CD4-positive, alpha-beta T cell treated with Interleukin-15 for 1 hour (primary cell): ENCODE results near the gene RNF121.
"Not testable (repeated sequence)": the region's sequence is repeated elsewhere in the genome, so short reads cannot be mapped to it uniquely, and the experiment has no call there.

ENCODE experiments used
- DNase-seq: peaks from one replicate; pipeline ENCODE4 v3.0.0-alpha.2; 2020

Gene RNF121

DNA sequence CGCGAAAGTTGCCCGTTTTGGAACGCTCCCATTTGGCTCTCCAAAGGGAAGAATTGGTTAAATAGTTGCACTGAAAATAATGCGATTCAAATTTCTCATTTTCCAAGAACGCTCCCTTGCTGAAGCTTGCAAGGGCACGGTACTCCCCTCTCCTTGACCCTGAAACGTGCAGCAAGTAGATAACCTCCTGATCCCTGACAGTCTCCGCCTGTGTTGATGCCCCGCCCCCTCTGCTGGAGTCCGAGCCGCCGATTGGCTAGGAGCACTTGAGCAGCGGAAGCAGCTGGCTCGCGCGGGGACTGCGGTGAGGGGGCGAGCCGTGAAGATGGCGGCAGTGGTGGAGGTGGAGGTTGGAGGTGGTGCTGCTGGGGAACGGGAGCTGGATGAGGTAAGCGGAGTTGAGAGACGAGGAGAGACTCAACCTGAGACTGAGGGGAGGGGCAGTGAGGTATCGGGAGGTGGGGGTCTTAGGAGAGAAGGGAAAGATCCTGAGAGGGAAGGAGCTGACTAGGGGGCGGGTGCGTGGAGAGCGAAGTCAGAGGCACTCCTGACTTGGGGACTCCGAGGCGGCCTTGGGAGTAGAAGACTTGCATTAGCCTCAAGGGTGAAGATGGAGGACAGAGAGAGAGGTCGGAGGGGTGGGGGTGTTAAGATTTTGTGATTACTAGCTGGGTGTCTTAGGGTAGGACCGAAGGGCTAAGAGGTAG lies at the start of gene RNF121:
Gene RNF121 (plus strand): TSS at position 310 of the 707 bp plus-strand sequence. CDS start 16 bp downstream, at position 326.
- DNase-seq, result peak; percentile 95

DNA sequence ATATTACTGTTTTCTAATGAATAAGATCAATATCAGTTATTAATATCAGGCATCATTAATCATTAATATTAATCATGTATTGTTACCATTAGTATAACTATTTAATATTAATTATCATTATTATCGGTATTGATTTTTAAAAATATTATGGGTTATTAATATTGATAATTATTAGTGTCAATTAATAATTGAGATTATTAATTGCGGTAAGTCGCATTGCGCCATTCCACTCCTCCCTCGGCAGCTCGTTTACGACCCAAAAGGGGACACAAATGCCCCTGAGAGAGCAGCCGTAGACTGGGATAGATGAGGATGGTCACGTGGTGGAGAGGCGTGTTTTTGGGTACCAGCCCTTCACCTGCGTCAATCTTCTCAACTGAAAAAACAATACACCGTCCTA lies 43.0 kb upstream of the RNF121 start:
- DNase-seq, result not testable (repeated sequence)

DNA sequence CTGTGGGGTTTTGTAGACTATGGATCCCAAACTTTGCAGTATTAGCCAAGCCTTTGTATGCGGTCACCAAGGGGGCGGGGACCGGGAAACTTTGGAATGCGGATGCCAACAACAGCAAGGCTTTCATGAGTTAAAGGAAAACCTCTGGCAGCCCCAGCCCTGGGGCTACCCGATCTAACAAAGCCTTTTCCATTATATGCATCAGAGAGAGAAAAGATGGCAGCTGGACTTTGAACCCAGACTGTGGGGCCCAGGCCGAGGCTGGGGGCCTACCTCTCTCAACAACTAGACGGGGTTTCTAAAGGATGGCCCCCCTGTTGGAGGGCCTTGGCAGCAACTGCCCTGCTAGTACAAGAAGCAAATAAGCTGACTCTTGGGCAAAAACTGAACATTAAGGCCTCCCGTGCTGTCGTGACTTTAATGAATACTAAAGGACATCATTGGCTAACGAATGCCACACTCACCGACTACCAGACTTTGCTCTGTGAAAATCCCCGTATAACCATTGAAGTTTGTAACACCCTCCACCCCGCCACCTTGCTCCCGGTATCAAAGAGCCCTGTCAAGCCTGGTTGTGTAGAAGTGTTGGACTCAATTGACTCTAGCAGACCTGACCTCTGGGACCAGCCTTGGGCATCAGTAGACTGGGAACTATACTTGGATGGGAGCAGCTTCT lies 40.4 kb upstream of the RNF121 start:
- DNase-seq, result not testable (repeated sequence)

DNA sequence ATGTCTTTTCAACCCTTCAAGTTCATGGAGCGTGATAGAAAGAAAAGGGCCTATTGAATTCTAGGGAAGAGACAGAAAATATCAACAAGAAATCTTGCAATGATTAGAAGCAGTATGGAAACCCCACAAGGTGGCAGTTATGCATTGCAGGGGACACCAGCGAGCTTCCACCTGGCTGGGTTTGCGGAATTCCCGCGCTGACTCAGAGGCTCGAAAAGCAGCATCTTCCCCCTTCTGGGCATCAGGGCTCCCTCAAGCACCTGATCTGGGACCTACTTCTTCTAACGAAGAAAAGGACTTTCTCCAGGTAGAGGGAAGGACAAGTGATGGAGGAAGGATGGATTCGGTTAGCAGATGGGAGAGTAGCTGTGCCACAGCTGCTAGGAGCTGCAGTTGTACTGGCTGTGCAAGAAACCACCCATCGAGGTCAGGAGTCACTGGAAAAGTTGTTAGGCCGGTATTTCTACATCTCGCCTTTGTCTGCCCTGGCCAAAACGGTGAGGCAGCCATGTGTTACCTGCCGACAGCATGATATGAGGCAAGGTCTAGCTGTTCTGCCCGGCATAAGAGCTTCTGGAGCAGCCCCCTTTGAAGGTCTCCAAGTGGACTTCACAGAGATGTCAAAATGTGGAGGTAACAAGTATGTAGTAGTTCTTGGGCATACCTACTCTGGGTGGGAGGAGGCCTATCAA lies 39.5 kb upstream of the RNF121 start:
- DNase-seq, result not testable (repeated sequence)

DNA sequence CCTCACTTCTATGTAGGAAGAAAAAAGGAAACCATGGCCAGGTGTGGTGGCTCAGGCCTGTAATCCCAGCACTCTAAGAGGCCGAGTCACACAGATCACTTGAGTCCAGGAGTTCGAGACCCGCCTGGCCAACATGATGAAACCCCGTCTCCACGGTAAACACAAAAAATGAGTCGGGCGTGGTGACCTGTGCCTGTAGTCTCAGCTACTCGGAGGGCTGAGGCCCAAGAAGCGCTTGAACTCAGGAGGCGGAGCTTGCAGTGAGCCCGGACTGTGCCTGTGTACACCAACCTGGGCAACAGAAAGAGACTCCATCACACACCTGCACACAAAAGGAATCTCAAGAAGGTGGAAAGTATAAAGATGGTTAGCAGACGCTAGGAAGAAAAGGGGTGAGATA lies 32.9 kb upstream of the RNF121 start:
- no peak for DNase-seq

DNA sequence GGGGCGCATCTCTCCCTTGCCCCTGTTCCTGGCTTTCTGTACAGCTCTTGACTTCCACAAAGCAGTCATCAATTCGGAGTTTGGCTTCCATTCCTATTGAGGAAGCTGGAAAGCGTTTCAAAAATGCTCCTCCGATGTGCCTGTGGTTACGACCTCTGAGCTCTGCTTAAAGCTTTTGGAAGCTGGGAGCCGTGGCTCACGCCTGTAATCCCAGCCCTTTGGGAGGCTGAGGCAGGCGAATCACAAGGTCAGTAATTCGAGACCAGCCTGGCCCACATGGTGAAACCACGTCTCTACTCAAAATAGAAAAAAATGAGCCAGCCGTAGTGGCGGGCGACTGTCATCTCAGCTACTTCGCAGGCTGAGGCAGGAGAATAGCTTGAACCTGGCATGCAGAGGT lies 27.7 kb upstream of the RNF121 start:
- not testable (repeated sequence) for DNase-seq

DNA sequence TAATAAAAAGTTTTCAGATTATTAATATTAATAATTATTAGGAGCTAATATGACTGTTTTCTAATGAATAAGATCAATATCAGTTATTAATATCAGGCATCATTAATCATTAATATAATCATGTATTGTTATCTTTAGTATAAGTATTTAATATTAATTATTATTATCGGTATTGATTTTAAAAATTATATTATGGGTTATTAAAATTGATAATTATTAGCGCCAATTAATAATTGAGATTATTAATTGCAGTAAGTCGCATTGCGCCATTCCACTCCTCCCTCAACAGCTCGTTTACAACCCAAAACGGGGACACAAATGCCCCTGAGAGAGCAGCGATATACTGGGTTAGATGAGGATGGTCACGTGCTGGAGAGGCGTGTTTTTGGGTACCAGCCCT lies 20.6 kb upstream of the RNF121 start:
- DNase-seq, result no peak

DNA sequence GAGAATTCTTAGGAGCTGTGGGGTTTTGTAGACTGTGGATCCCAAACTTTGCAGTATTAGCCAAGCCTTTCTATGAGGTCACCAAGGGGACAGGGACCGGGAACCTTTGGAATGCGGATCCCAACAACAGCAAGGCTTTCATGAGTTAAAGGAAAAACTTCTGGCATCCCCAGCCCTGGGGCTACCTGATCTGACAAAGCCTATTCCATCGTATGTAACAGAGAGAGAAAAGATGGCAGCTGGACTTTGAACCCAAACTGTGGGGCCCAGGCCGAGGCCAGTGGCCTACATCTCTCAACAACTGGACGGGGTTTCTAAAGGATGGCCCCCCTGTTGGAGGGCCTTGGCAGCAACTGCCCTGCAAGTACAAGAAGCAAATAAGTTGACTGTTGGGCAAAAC lies 18.1 kb upstream of the RNF121 start:
- DNase-seq, result not testable (repeated sequence)

DNA sequence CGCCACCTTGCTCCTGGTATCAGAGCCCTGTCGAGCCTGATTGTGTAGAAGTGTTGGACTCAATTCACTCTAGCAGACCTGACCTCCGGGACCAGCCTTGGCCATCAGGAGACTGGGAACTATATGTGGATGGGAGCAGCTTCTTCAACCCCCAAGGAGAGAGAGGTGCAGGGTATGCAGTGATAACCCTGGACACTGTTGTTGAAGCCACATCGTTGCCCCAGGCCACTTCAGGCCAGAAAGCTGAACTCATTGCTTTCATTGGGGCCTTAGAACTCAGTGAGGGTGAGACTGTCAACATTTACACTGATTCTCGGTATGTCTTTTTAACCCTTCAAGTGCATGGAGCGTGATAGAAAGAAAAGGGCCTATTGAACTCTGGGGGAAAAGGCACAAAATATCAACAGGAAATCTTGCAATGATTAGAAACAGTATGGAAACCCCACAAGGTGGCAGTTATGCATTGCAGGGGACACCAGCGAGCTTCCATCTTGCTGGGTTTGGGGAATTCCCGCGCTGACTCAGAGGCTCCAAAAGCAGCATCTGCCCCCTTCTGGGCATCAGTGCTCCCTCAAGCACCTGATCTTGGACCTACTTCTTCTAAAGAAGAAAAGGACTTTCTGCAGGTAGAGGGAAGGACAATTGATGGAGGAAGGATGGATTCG lies 17.4 kb upstream of the RNF121 start:
- DNase-seq, result not testable (repeated sequence)

DNA sequence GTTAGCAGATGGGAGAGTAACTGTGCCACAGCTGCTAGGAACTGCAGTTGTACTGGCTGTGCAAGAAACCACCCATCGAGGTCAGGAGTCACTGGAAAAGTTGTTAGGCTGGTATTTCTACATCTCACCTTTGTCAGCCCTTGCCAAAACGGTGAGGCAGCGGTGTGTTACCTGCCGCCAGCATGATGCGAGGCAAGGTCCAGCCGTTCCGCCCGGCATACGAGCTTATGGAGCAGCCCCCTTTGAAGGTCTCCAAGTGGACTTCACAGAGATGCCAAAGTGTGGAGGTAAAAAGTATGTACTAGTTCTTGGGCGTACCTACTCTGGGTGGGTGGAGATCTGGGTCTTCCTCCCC lies 16.9 kb upstream of the RNF121 start:
- DNase-seq, result not testable (repeated sequence)

DNA sequence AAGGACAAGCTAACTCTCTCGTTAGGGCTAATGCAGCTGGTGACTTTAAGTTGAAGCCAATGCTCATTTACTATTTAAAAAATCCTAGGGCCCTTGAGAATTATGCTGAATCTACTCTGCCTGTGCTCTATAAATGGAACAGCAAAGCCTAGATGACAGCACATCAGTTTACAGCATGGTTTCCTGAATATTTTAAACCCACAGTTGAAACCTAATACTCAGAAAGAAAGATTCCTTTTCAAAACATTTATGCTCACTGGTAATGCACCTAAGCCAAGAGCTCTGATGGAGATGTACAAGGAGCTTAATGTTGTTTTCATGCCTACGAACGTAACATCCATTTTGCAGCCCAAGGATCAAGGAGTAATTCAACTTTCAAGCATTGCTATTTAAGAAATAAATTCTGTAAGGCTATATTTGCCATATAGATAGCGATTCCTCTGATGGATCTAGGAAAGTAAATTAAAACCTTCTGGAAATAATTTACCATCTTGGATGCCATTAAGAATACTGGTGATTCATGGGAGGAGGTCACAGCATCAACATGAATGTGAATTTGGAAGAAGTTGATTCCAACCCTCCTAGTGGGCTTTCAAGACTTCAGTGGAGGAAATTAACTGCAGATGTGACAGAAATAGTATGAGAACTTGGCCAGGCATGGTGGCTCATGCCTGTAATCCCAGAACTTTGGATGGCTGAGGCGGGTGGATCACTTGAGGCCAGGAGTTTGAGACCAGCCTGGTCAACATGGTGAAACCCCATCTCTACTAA lies 14.9 kb upstream of the RNF121 start:
- DNase-seq, result no peak

DNA sequence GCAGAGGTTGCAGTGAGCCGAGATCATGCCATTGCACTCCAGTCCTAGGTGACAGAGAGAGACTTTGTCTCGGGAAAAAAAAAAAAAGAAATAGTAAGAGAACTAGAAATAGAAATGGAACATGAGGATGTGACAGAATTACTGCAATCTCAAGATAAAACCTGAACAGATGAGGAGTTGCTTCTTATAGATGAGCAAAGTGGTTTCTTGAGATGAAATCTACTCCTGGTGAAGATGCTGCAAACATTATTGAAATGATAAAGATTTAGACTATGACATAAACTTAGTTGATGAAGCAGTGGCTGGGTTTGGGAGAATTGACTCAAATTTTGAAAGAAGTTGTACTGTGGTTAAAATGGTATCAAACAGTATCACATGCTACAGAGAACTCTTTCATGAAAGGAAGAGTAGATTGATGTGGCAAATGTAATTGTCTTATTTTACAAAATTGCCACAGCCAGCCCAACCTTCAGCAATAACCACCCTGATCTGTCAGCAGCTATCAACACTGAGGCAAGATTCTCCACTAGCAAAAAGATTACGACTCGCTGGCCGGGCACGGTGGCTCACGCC lies 14.1 kb upstream of the RNF121 start:
- DNase-seq, result no peak

DNA sequence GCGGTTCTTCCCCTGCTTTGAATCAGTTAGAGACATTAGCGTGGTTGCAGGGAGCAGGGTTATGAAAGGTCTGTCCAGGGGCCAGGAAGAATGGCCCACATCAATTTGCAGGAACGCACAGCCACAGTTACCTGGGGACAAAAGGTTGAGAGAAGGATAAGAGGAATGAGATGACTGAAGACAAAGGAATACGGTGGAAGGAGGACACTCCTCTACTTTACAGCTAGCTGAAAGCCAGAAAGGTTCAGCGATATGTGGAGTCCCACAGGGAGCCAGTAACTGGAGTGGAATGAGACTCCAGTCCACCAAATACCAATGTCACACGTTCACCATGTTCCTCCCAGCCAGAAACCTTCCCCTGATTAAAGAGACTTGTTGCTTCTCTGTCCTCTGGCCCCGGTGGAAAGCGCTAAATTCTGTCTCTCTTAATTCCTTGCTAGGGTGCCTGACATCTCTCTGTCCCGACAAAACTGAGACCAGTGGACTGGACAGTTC lies 11.2 kb upstream of the RNF121 start:
- no peak for DNase-seq

DNA sequence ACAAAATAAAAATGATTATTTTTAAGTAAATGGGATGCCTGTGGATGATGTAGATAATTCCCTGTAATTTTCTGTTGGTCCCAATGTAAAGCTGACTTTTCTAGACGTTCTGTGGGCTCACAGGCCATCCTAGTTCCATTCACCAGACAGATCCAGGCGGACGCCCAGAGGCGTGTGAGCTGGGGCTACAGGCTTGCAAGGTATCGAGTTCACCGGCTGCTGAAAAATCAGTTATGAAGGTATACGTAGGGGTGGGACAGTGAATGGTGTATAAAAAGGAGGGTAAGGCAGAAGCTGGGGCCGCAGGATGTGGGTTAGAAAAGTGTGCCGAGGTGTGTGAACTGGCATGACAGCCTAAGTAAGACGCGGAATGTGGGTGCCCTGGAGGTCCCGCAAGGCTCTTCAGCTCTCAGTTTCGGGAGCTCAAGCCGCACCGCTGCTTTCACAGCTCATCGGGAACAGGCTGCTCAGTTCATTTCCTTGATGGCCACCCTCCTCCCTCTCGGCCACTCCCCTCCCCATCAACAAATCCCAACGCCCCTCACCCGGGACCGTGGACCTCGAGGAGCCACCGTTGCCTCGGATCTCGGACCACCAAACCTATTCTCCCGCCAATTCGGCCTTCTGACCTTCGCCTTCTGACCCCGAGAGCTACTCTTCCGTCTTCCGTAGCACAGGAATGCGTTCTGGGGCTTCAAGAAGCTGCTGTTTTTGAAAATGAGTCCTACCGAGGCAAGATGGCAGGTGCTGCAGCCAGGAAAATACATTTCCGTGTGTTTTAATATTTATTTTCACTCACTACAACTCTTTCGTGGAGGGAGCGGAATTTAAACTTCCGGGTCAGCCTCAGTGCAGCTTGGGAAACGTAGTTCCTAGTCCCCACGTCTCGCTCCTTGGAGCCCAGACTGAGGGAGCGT lies 768 bp upstream of the RNF121 start, which contains the start of gene XNDC1N:
Gene XNDC1N (minus strand): TSS at position 775 of the 917 bp plus-strand sequence. CDS start 5,241 bp downstream, outside the sequence.
- DNase-seq, result peak; percentile 30

DNA sequence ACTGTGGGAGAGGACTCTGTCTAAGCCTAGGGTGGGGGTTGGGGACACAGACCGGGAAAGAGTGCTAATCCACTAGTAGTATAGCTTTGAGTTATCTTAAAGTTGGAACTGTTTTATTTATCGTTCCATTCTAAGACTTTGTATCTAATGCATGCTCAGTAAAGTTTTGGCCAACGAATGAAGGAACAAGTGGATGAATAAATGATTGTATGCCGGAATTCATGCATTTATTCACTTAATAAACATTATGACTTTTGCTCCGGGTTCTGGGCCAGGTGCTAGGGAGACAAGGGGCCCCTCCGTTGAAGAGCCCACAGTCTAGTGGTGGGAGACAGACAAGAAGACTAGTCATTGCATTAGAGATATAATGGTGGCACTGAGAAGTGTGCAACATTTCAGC lies 645 bp downstream of the RNF121 start:
- no peak for DNase-seq

DNA sequence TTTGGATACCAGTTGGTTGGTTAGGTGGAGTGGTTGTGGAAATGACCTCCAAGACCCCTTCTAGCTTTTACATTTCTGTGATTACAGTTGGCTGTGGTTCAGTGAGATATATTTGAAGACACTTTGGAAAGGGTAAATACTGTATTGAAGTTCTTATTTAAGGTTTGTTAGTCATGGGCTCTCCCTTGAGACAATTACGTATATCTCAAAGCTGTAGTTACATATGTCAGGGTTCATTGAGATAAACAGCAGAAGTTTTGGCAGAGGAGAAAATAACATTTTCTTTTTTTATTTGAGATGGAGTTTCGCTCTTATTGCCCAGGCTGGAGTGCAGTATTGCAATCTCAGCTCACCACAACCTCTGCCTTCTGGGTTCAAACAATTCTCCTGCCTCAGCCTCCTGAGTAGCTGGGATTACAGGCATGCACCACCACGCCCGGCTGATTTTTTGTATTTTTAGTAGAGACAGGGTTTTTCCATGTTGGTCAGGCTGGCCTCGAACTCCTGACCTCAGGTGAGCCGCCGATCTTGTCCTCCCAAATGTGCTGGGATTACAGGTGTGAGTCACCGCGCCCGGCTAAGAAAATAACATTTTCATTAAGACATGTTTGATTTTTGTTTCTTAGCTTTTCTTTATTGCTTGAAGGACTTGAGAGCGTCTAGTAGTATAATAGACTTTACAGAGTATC lies 1.9 kb downstream of the RNF121 start:
- DNase-seq, result no peak

DNA sequence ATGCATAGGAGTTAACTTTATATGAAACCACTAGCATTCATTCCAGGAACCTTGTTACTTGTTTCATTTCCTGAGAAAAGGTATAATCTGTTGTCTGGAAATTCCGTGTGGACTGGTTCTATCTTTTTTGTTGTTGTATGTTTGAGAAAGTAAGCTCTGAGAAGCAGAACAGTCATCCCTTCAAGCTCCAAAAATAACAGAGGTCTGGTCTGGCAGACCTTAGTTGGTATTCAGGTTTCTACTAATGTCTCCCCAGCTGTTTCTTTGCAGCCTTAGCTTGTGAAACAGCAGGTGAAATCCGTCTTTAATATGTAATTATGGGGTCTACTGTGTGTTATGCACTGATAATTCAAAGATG lies 2.4 kb downstream of the RNF121 start:
- no peak for DNase-seq

DNA sequence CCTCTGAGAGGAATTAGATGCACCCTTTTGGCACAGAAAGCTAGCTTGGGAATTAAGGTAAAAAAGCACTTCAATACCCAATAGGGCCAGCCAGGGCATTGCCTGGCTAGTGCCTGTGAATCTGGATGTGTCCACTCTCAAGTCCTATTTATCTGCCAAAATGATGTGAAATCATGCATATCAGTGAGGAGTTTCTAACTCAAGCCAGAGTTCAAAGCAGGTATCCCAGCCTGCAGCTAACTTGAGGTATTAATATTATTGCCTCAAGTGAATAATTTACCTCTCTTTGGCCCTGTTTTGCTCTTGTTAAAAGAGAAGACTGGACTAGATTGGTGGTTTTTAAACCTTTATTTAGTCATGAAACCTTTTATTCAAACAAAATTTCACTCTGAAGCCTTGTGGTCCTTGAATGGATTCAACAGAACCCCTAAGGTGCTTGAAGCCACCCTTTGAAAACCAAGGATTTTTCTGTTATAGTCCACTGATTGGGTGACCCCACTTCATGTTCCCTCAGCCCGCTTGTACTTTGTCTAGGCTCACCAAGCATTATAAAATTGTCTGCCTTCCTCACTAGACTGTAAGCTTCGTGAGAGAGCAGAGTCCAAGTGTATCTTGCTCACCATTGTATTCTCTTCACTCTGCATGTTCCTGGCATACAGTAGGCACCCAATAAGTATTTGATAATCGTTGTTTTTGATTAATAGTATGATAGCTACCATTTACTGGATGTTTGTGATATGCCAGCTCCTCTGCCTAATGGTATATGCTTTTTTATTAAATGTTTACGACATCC lies 4.5 kb downstream of the RNF121 start:
- DNase-seq, result no peak

DNA sequence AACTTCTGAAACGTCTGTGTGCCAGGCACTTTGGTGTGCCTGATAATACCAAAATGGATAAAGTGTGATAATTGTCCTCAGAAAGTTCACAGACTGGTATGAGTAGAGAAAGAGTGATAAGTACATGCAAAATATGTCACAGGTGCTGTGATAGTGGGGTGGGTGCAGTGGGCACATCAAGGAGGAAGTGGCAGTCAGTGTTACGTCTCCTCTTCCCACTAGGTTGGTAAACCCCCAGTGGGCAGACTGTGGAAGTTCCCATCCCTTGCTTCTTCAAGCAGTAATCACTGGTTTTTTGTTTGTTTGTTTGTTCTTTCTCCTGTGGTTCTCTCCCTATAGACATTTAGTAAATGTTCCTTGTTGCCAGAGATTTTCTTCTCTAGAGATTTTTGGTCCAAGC lies 5.4 kb downstream of the RNF121 start:
- no peak for DNase-seq
